DMS79 (cell line): Measurements from ENCODE around the gene C16orf46.

ENCODE experiments used
- DNase-seq: peaks from one replicate; lab custom pipeline; 2025; lab: John Stamatoyannopoulos, UW

The C16orf46 gene

GRCh38 chr16:81076566-81077075 is 417 bp downstream of the C16orf46 start:
- peak; percentile 72 for DNase-seq

- no peak for DNase-seq
These were observed 3.3 kb downstream of the C16orf46 start for GRCh38 chr16:81073560-81074330.

GRCh38 chr16:81071805-81072204 is 5.2 kb downstream of the C16orf46 start:
- no peak for DNase-seq

GRCh38 chr16:81070979-81071378 is 6.1 kb downstream of the C16orf46 start:
- DNase-seq, result no peak

- no peak for DNase-seq
These were observed 8.0 kb downstream of the C16orf46 start for GRCh38 chr16:81069063-81069462.

GRCh38 chr16:81067166-81067565 is 9.9 kb downstream of the C16orf46 start:
- DNase-seq, result no peak

- no peak for DNase-seq
These were observed 10.4 kb downstream of the C16orf46 start for GRCh38 chr16:81066681-81067080.

GRCh38 chr16:81061871-81062608 is 15.0 kb downstream of the C16orf46 start:
- no peak for DNase-seq

GRCh38 chr16:81061307-81061640 is 15.8 kb downstream of the C16orf46 start:
- DNase-seq, result no peak

GRCh38 chr16:81060576-81061306 is 16.3 kb downstream of the C16orf46 start:
- no peak for DNase-seq

- DNase-seq, result no peak
These were observed 23.3 kb downstream of the C16orf46 start for GRCh38 chr16:81053761-81054160.

- no peak for DNase-seq
These were observed 34.2 kb downstream of the C16orf46 start for GRCh38 chr16:81042821-81043220.

GRCh38 chr16:81041696-81042095 is 35.3 kb downstream of the C16orf46 start:
- no peak for DNase-seq

- no peak for DNase-seq
These were observed 36.2 kb downstream of the C16orf46 start for GRCh38 chr16:81040842-81041241.

GRCh38 chr16:81040131-81040530 is 36.9 kb downstream of the C16orf46 start:
- no peak for DNase-seq

GRCh38 chr16:81036751-81037350 is 40.2 kb downstream of the C16orf46 start:
- DNase-seq, result no peak

GRCh38 chr16:81035975-81036750 is 40.9 kb downstream of the C16orf46 start:
- DNase-seq, result no peak

- DNase-seq, result peak; percentile 25
These were observed 41.6 kb downstream of the C16orf46 start, which contains the start of gene ATMIN for GRCh38 chr16:81035398-81035974. TSS of gene ATMIN (plus strand) at chr16:81035842. CDS start at chr16:81035871, 29 bp downstream.

GRCh38 chr16:81029930-81030604 is 47.0 kb downstream of the C16orf46 start:
- DNase-seq, result no peak

- no peak for DNase-seq
These were observed 50.6 kb downstream of the C16orf46 start for GRCh38 chr16:81026429-81026828.
